Heart left ventricle (tissue), 13 donors: Measurements from ENCODE around the gene MARS1.

Source experiments
- POLR2A ChIP-seq, 2 donors: fragments of 450-650 bp; IDR thresholded peaks; one replicate each; pipeline ENCODE4 v1.6.1; 2017; ENCODE audit warnings: antibody characterized with exemption in 2 of 2, mild to moderate bottlenecking in 2 of 2, moderate library complexity in 2 of 2
- TF ChIP-seq, protein P1 (sequence below), 12 donors: fragments of 200-600 bp; sonication (generic) in 4 of 12; IDR thresholded peaks; one replicate each; pipeline versions ENCODE4 v1.5.0 to v1.8.0; 2018 to 2022; ENCODE audit warnings: antibody characterized with exemption in 12 of 12, mild to moderate bottlenecking in 5 of 12
- donor health status: ischemic (EF 13 %, LVEDD 7.1; RV severe dilation, severe dysfunction).
- donor health status: DM: no; HTN: yes; CAD: no.
- donor health status: DM: no; HTN: no; CAD: no.
- donor health status: ischemic (EF 25% LVEDD 6.9; RV normal size, moderate dysfunction).
- donor health status: ischemic (EF 25% LVEDD 5.7; RV mildly dilated, moderate dysfunction).
- donor health status: ischemic (EF 35%, LVEDD 5.7; RV mildly dilated, moderate dysfunction).
- donor health status: nonischemic (EF 11% LVEDD 7.7; RV severe dilation, severe dysfunction).
- donor health status: DM: yes; HTN: yes; CAD: no.
- donor health status: PGD.
- donor health status: ischemic (EF 29% LVEDD 5.4; RV normal size, mild dysfunction).
- donor health status: nonischemic (EF 23%, LVEDD 6.1; RV moderate dilation, normal function).

DNA sequence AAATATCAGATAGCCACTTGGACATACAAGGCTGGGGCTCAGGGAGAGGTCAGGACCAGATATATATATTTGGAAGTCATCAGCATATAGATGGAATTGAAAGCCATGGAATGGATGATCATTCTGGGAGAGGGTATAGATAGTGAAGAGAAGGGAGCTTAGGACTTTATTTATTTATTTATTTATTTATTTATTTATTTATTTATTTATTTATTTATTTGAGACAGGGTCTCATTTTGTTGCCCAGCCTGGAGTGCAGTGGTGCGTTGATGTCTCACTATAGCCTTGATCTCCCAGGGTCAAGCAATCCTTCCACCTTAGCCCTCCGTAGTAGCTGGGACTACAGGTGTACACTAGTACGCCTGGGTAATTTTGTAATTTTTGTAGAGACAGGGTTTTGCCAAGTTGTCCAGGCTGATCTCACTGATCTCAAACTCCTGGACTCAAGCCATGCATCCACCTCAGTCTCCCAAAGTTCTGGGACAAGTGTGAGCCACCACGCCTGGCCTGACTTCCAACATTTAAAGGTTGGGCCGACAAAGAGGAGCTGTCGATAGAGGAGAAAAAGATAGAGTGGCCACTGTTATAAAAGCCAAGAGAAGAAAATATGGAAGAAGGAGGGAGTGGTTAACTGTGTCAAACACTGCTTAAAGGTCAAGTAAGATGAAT is 41.4 kb upstream of the MARS1 start:
- TF ChIP-seq, protein P1, sequence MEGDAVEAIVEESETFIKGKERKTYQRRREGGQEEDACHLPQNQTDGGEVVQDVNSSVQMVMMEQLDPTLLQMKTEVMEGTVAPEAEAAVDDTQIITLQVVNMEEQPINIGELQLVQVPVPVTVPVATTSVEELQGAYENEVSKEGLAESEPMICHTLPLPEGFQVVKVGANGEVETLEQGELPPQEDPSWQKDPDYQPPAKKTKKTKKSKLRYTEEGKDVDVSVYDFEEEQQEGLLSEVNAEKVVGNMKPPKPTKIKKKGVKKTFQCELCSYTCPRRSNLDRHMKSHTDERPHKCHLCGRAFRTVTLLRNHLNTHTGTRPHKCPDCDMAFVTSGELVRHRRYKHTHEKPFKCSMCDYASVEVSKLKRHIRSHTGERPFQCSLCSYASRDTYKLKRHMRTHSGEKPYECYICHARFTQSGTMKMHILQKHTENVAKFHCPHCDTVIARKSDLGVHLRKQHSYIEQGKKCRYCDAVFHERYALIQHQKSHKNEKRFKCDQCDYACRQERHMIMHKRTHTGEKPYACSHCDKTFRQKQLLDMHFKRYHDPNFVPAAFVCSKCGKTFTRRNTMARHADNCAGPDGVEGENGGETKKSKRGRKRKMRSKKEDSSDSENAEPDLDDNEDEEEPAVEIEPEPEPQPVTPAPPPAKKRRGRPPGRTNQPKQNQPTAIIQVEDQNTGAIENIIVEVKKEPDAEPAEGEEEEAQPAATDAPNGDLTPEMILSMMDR (IDR thresholded peaks at IDR 0.05), result no peak
- TF ChIP-seq POLR2A (IDR thresholded peaks at IDR 0.05), result no peak
